Calu3 (cell line): ENCODE measurements around the gene TMEM182. TPM values are rescaled to one million over a fixed set of nuclear protein-coding genes. Genes with fewer than 3 reads are reported as not detected.

Source experiments
- BruUV-seq: library from RNA; stranded (reverse); fragments of 400-500 nt; replicated peaks from 2 replicates; lab custom pipeline; 2021; lab: Mats Ljungman, UMichigan
- CTCF ChIA-PET: fragments of 300-600 bp; sonication (Branson Sonifier 250); formaldehyde crosslinking; loops from one replicate; lab custom pipeline; 2022; ENCODE audit warnings: antibody characterized with exemption; lab: Charles Lee
- DNase-seq: peaks from one replicate; pipeline ENCODE4 v3.0.0; 2022
- H3K27ac Mint-ChIP-seq: one replicate; pipeline ENCODE4 v1.8.0; 2022; ENCODE audit warnings: mixed read lengths; ENCODE audit not compliant: unreplicated experiment
- H3K27me3 Mint-ChIP-seq: one replicate; pipeline ENCODE4 v1.8.0; 2022; ENCODE audit warnings: mixed read lengths; ENCODE audit not compliant: unreplicated experiment
- H3K36me3 Mint-ChIP-seq: one replicate; pipeline ENCODE4 v1.8.0; 2022; ENCODE audit warnings: mild to moderate bottlenecking, moderate library complexity, mixed read lengths; ENCODE audit not compliant: insufficient read depth, unreplicated experiment
- H3K4me1 Mint-ChIP-seq: one replicate; pipeline ENCODE4 v1.8.0; 2022; ENCODE audit warnings: mild to moderate bottlenecking, low read depth, mixed read lengths; ENCODE audit not compliant: unreplicated experiment
- H3K4me3 Mint-ChIP-seq: one replicate; pipeline ENCODE4 v1.8.0; 2022; ENCODE audit warnings: mild to moderate bottlenecking, low read depth, moderate library complexity, mixed read lengths; ENCODE audit not compliant: unreplicated experiment
- H3K9me3 Mint-ChIP-seq: one replicate; pipeline ENCODE4 v1.8.0; 2022; ENCODE audit warnings: low read depth, mixed read lengths; ENCODE audit not compliant: unreplicated experiment
- CTCF ChIP-seq: fragments of 200-600 bp; IDR thresholded peaks from one replicate; pipeline ENCODE4 v1.8.0; 2022; ENCODE audit warnings: antibody characterized with exemption; ENCODE audit not compliant: unreplicated experiment
- intact Hi-C: fragments of 100-400 bp; cut with micrococcal nuclease; formaldehyde crosslinking; loops from one replicate; pipeline ENCODE4 v1.10.0; 2022; ENCODE audit not compliant: unreplicated experiment
- total RNA-seq: library from RNA; stranded (reverse); gene quantifications from 2 replicates; pipeline ENCODE4 v1.2.3, GENCODE V29; 2022

The TMEM182 gene
- total RNA-seq, 1 experiment from 2014 or later, result 12.1 TPM

- intact Hi-C loops, result no loop called here
- no TSS peak for BruUV-seq
- DNase-seq, result no peak
- no peaks in the 10 kb centered on the region for H3K4me1 Mint-ChIP-seq
- no peak overlapping the region for H3K27ac Mint-ChIP-seq
- H3K4me3 Mint-ChIP-seq, result no peak overlapping the region
- CTCF ChIA-PET, result no interaction called here
- no peaks in the 10 kb centered on the region for H3K36me3 Mint-ChIP-seq
- H3K9me3 Mint-ChIP-seq, result no peaks in the 10 kb centered on the region
- TF ChIP-seq CTCF, result no peak
- H3K27me3 Mint-ChIP-seq, result no peaks in the 10 kb centered on the region
Measured at GRCh38 chr2:102772659-102773058, 10.8 kb downstream of the TMEM182 start.

DNA sequence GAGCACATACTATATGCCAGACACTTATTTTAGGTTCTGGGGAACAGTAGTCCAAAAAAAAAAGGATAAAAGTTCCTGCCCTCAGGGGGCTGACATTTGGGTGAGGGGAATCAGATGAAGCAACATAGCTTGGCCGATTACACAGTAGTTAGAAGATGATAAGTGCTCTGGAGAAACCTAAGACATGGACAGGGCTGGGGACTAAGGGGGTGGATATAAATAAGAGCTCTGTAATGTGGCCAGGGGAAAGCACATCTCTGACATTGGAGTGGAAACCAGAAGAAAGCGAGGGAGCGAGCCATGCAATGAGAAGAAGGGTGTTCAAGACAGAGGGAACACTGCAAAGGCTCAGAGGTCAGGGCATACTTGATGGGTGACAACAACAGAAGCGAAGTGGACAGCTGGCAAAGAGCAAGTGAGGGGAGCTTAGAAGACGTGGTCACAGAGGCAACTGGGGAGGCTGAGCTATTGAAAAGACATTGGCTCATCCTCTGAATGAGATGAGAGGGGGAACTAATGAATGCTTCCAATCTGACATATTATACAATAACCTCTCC lies 11.4 kb downstream of the TMEM182 start:
- TF ChIP-seq CTCF, result no peak
- Mint-ChIP-seq H3K27ac (no peak overlapping the region), H3K9me3 (no peaks in the 10 kb centered on the region), H3K36me3 (no peaks in the 10 kb centered on the region), H3K27me3 (no peaks in the 10 kb centered on the region), H3K4me3 (no peak overlapping the region), H3K4me1 (no peaks in the 10 kb centered on the region)
- no peak for DNase-seq
- intact Hi-C loops, result no loop called here
- BruUV-seq, result no TSS peak
- CTCF ChIA-PET, result no interaction called here

DNA sequence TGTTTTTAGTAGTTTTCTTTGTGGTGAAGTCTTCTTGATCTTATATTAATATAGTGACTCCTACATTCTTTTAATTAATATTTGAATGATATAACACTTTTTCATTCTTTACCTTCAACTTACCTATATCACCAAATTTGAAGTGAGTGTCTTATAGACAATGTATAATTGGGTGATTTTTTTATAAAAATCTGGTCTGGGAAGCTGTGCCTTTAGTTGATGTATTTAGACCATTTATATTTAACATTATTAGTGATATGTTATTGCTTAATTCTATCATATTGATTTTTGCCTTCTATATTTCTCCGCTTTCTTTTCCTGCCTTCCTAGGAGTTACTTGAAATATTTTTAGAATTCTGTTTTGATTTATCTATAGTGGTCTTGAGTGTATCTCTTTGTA lies 16.4 kb downstream of the TMEM182 start:
- intact Hi-C loops, result no loop called here
- Mint-ChIP-seq H3K27ac (no peak overlapping the region), H3K4me3 (no peak overlapping the region), H3K36me3 (no peaks in the 10 kb centered on the region), H3K27me3 (no peaks in the 10 kb centered on the region), H3K9me3 (no peaks in the 10 kb centered on the region), H3K4me1 (no peaks in the 10 kb centered on the region)
- no TSS peak for BruUV-seq
- no peak for DNase-seq
- no peak for TF ChIP-seq CTCF
- CTCF ChIA-PET, result no interaction called here

- no peaks in the 10 kb centered on the region for H3K9me3 Mint-ChIP-seq
- no peaks in the 10 kb centered on the region for H3K4me1 Mint-ChIP-seq
- no peaks in the 10 kb centered on the region for H3K36me3 Mint-ChIP-seq
- intact Hi-C loops, result no loop called here
- H3K27ac Mint-ChIP-seq, result no peak overlapping the region
- no peak overlapping the region for H3K4me3 Mint-ChIP-seq
- no peak for DNase-seq
- CTCF ChIA-PET, result interaction anchor here (0.6 kb wide), 1 partner anchor 993 kb away, joined by 6 read pairs; no protein-coding TSS in a partner anchor
- no peaks in the 10 kb centered on the region for H3K27me3 Mint-ChIP-seq
- TF ChIP-seq CTCF, result no peak
- no TSS peak for BruUV-seq
Measured at GRCh38 chr2:102780467-102780866, 18.6 kb downstream of the TMEM182 start.
